ENCODE results near the gene MRO.

GRCh38 chr18:50844554-50844953 is 24.7 kb upstream of the MRO start:
- TF ChIP-seq CTCF (IDR thresholded peaks at IDR 0.05) (no peak), POLR2A (IDR thresholded peaks at IDR 0.05) (no peak)
